Nephron (organoid): ENCODE data around the gene TSHR.

Experiments
- H3K27ac Mint-ChIP-seq, 3 experiments: 2 replicates each; pipeline ENCODE4 v1.8.0; 2020; ENCODE audit warnings: mixed read lengths in 3 of 3, mild to moderate bottlenecking in 2 of 3, moderate library complexity in 1 of 3
- H3K27me3 Mint-ChIP-seq: 2 replicates; pipeline ENCODE4 v1.8.0; 2021; ENCODE audit warnings: low read depth, mild to moderate bottlenecking, moderate library complexity, mixed read lengths
- H3K36me3 Mint-ChIP-seq: 2 replicates; pipeline ENCODE4 v1.8.0; 2020; ENCODE audit warnings: low read depth, mixed read lengths
- H3K4me1 Mint-ChIP-seq: 2 replicates; pipeline ENCODE4 v1.8.0; 2020; ENCODE audit warnings: mixed read lengths
- H3K4me3 Mint-ChIP-seq, 3 experiments: 2 replicates each; pipeline ENCODE4 v1.8.0; 2020; ENCODE audit warnings: mild to moderate bottlenecking in 3 of 3, mixed read lengths in 3 of 3, moderate library complexity in 2 of 3
- H3K9me3 Mint-ChIP-seq: 2 replicates; pipeline ENCODE4 v1.8.0; 2020; ENCODE audit warnings: mixed read lengths
- CTCF ChIP-seq, 3 experiments: fragments of 200-600 bp; sonication (generic); IDR thresholded peaks; one replicate each; pipeline ENCODE4 v1.5.0; 2021; ENCODE audit warnings: antibody characterized with exemption in 3 of 3; ENCODE audit not compliant: unreplicated experiment in 3 of 3

Gene TSHR

GRCh38 chr14:80988735-80989429, 33.5 kb downstream of the TSHR start:
- no peaks in the 10 kb centered on the region for H3K9me3 Mint-ChIP-seq
- H3K27ac Mint-ChIP-seq: no peak overlapping the region
- H3K4me1 Mint-ChIP-seq: no peaks in the 10 kb centered on the region
- no peak overlapping the region for H3K4me3 Mint-ChIP-seq
- TF ChIP-seq CTCF (IDR thresholded peaks at IDR 0.05; ENCODE audit: unreplicated experiment in 3 of 3): no peak
- peaks cover 8% of the 10 kb centered on the region for H3K27me3 Mint-ChIP-seq
- H3K36me3 Mint-ChIP-seq: no peaks in the 10 kb centered on the region

GRCh38 chr14:80992580-80992979, 37.2 kb downstream of the TSHR start:
- Mint-ChIP-seq H3K4me1 (no peaks in the 10 kb centered on the region), H3K27me3 (peaks cover 20% of the 10 kb centered on the region), H3K9me3 (no peaks in the 10 kb centered on the region), H3K36me3 (no peaks in the 10 kb centered on the region), H3K27ac (no peak overlapping the region), H3K4me3 (no peak overlapping the region)
- TF ChIP-seq CTCF (IDR thresholded peaks at IDR 0.05; ENCODE audit: unreplicated experiment in 3 of 3): no peak

- Mint-ChIP-seq H3K27ac (no peak overlapping the region), H3K9me3 (no peaks in the 10 kb centered on the region), H3K4me1 (no peaks in the 10 kb centered on the region), H3K27me3 (peaks cover 20% of the 10 kb centered on the region), H3K36me3 (no peaks in the 10 kb centered on the region), H3K4me3 (no peak overlapping the region)
- TF ChIP-seq CTCF (IDR thresholded peaks at IDR 0.05; ENCODE audit: unreplicated experiment in 3 of 3): peak; percentile 53 to 65 (median 61)
These were observed 40.9 kb downstream of the TSHR start for GRCh38 chr14:80996049-80996901.

- TF ChIP-seq CTCF (IDR thresholded peaks at IDR 0.05; ENCODE audit: unreplicated experiment in 3 of 3): no peak
- H3K27ac Mint-ChIP-seq: no peak overlapping the region
- H3K4me1 Mint-ChIP-seq: no peaks in the 10 kb centered on the region
- no peaks in the 10 kb centered on the region for H3K36me3 Mint-ChIP-seq
- no peak overlapping the region for H3K4me3 Mint-ChIP-seq
- peaks cover 14% of the 10 kb centered on the region for H3K27me3 Mint-ChIP-seq
- H3K9me3 Mint-ChIP-seq: no peaks in the 10 kb centered on the region
These were observed 46.0 kb downstream of the TSHR start for GRCh38 chr14:81001447-81001846.

GRCh38 chr14:81004575-81004974, 49.2 kb downstream of the TSHR start:
- no peaks in the 10 kb centered on the region for H3K9me3 Mint-ChIP-seq
- H3K27me3 Mint-ChIP-seq: peaks cover 7% of the 10 kb centered on the region
- H3K36me3 Mint-ChIP-seq: no peaks in the 10 kb centered on the region
- no peak overlapping the region for H3K27ac Mint-ChIP-seq
- H3K4me1 Mint-ChIP-seq: no peaks in the 10 kb centered on the region
- TF ChIP-seq CTCF (IDR thresholded peaks at IDR 0.05; ENCODE audit: unreplicated experiment in 3 of 3): no peak
- H3K4me3 Mint-ChIP-seq: no peak overlapping the region
